GM23248 (cell line): Measurements from ENCODE around the gene MRGPRX4. TPM values are rescaled to one million over a fixed set of nuclear protein-coding genes. Genes with fewer than 3 reads are reported as not detected.

Experiments
- DNase-seq: peaks from one replicate; pipeline ENCODE4 v3.0.0-alpha.2; 2015
- H2AFZ ChIP-seq: fragments of 200-600 bp; sonication (generic); 2 replicates; pipeline ENCODE4 v1.6.1; 2016; ENCODE audit warnings: antibody characterized with exemption
- H3F3A ChIP-seq: fragments of 200-600 bp; sonication (generic); 2 replicates; pipeline ENCODE4 v1.6.1; 2016; ENCODE audit warnings: mild to moderate bottlenecking, antibody characterized with exemption, mixed run types; ENCODE audit not compliant: insufficient read depth
- H3K27ac ChIP-seq: fragments of 200-600 bp; sonication (generic); 2 replicates; pipeline ENCODE4 v1.5.1; 2016; ENCODE audit warnings: mild to moderate bottlenecking
- H3K27me3 ChIP-seq: fragments of 200-600 bp; sonication (generic); replicated peaks from 2 replicates; pipeline ENCODE4 v1.6.1; 2016; ENCODE audit warnings: mild to moderate bottlenecking; ENCODE audit not compliant: insufficient read depth
- H3K36me3 ChIP-seq: fragments of 200-600 bp; sonication (generic); 2 replicates; pipeline ENCODE4 v1.6.1; 2016; ENCODE audit warnings: low read depth, mild to moderate bottlenecking
- H3K4me1 ChIP-seq: fragments of 200-600 bp; sonication (generic); 2 replicates; pipeline ENCODE4 v1.6.1; 2016; ENCODE audit warnings: mild to moderate bottlenecking; ENCODE audit not compliant: insufficient read depth
- H3K4me2 ChIP-seq: fragments of 200-600 bp; sonication (generic); one replicate; pipeline ENCODE4 v1.6.1; 2016; ENCODE audit warnings: mild to moderate bottlenecking; ENCODE audit not compliant: unreplicated experiment
- H3K4me3 ChIP-seq: fragments of 200-600 bp; sonication (generic); 2 replicates; pipeline ENCODE4 v1.5.1; 2016; ENCODE audit warnings: mild to moderate bottlenecking
- H3K79me2 ChIP-seq: fragments of 200-600 bp; sonication (generic); 2 replicates; pipeline ENCODE4 v1.6.1; 2016; ENCODE audit warnings: mild to moderate bottlenecking; ENCODE audit not compliant: insufficient read depth
- H3K9ac ChIP-seq: fragments of 200-600 bp; sonication (generic); 2 replicates; pipeline ENCODE4 v1.6.1; 2016; ENCODE audit warnings: mild to moderate bottlenecking
- H3K9me2 ChIP-seq: fragments of 200-600 bp; sonication (generic); 2 replicates; pipeline ENCODE4 v1.6.1; 2016; ENCODE audit warnings: mixed run types, mild to moderate bottlenecking, moderate library complexity; ENCODE audit not compliant: insufficient read depth
- H3K9me3 ChIP-seq: fragments of 200-600 bp; sonication (generic); one replicate; pipeline ENCODE4 v1.6.1; 2017; ENCODE audit warnings: low read depth
- H4K20me1 ChIP-seq: fragments of 200-600 bp; sonication (generic); 2 replicates; pipeline ENCODE4 v1.6.0; 2016; ENCODE audit not compliant: insufficient read depth
- EZH2 ChIP-seq: fragments of 200-600 bp; sonication (generic); IDR thresholded peaks from 2 replicates; pipeline ENCODE4 v1.6.1; 2018; ENCODE audit warnings: antibody characterized with exemption, mild to moderate bottlenecking; ENCODE audit not compliant: insufficient read depth, poor library complexity, severe bottlenecking
- EZH2phosphoT487 ChIP-seq: fragments of 200-600 bp; sonication (generic); IDR thresholded peaks from 2 replicates; pipeline ENCODE4 v1.6.1; 2018; ENCODE audit warnings: antibody characterized with exemption, moderate library complexity, mild to moderate bottlenecking, low read depth; ENCODE audit not compliant: insufficient read depth
- WGBS, 2 experiments: methylation state at CpG; one replicate each; pipeline ENCODE4 v1.1.6; 2015 to 2017; ENCODE audit warnings: low lambda C conversion rate in 2 of 2, low coverage in 1 of 2; ENCODE audit errors: missing lambda C conversion rate in 2 of 2; 5-methylcytosine and 5-hydroxymethylcytosine counted together
- in situ Hi-C: fragments of 300-500 bp; cut with MboI; formaldehyde crosslinking; loops from 2 replicates; pipeline ENCODE4 v1.15.0; 2020
- polyA plus RNA-seq: library from polyadenylated mRNA; unstranded; fragments of >200 nt; fragmentation: Nextera tagmentation; extraction: Ambion mirVana; gene quantifications from 2 replicates; pipeline ENCODE4 v1.2.1, GENCODE V29; 2016
- total RNA-seq: library from RNA; depleted of rRNA; stranded (reverse); fragments of >200 nt; shearing (Covaris generic); gene quantifications from 2 replicates; pipeline ENCODE4 v1.2.3, GENCODE V29; 2014

The MRGPRX4 gene
- total and polyA plus RNA-seq, 2 experiments from 2014 or later, result not detected

GRCh38 chr11:18137186-18137800 lies 35.3 kb upstream of the MRGPRX4 start:
- no peak for TF ChIP-seq EZH2
- TF ChIP-seq EZH2phosphoT487, result no peak

DNA sequence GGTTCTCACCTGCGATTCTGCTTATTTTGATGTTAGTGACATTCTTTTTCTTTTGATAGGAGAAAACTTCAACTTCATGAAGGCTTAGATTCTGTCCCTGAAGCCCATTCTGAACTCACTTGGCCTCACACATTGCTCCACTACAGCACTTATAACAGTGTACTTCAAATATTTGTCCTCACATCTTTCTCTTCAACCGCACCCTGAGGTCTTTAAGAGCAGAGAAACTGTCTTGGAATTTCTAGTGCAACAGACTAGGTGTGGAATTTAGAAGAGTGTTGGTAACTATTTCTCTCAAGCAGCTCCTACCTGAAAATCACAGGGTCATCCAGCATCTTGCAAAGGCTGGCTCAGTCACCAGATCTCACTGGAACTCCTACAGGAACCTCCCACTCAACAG lies 32.5 kb upstream of the MRGPRX4 start:
- in situ Hi-C loops, result no loop called here
- Histone ChIP-seq H2AFZ (no peak overlapping the region), H3F3A (no peaks in the 10 kb centered on the region), H3K36me3 (no peaks in the 10 kb centered on the region), H3K27me3 (peaks cover 5% of the 10 kb centered on the region; the same call in 1 of the 2 replicates), H3K9me3 (no peaks in the 10 kb centered on the region), H4K20me1 (no peaks in the 10 kb centered on the region), H3K4me2 (no peak overlapping the region), H3K4me3 (no peak overlapping the region), H3K9ac (no peak overlapping the region), H3K9me2 (no peaks in the 10 kb centered on the region), H3K4me1 (no peaks in the 10 kb centered on the region), H3K27ac (no peak overlapping the region), H3K79me2 (no peaks in the 10 kb centered on the region)
- 57 to 60% methylated on average over 2 of the region's 2 CpGs for WGBS, 2 experiments
- no peak for TF ChIP-seq EZH2phosphoT487
- TF ChIP-seq EZH2, result no peak
- no peak for DNase-seq

More at GRCh38 chr11:18137186-18137800, 35.3 kb upstream of the MRGPRX4 start:
- in situ Hi-C loops, result no loop called here
- Histone ChIP-seq H3K79me2 (no peaks in the 10 kb centered on the region), H3K4me1 (no peaks in the 10 kb centered on the region), H3K9ac (no peak overlapping the region), H4K20me1 (no peaks in the 10 kb centered on the region), H3K4me2 (no peak overlapping the region), H3F3A (no peaks in the 10 kb centered on the region), H3K4me3 (no peak overlapping the region), H3K27ac (no peak overlapping the region), H3K36me3 (no peaks in the 10 kb centered on the region), H3K9me2 (no peaks in the 10 kb centered on the region), H3K27me3 (peaks cover 11% of the 10 kb centered on the region; the same call in 1 of the 2 replicates), H2AFZ (no peak overlapping the region), H3K9me3 (no peaks in the 10 kb centered on the region)
- 82 to 83% methylated on average over 23 to 29 of the region's 29 CpGs for WGBS, 2 experiments
- DNase-seq, result no peak

- Histone ChIP-seq H3K4me3 (no peak overlapping the region), H3K4me2 (no peak overlapping the region), H3K9ac (no peak overlapping the region), H3K9me2 (no peaks in the 10 kb centered on the region), H3K79me2 (no peaks in the 10 kb centered on the region), H3K36me3 (no peaks in the 10 kb centered on the region), H3K4me1 (no peaks in the 10 kb centered on the region), H3F3A (no peaks in the 10 kb centered on the region), H3K27ac (no peak overlapping the region), H4K20me1 (no peaks in the 10 kb centered on the region), H3K27me3 (peaks cover 6% of the 10 kb centered on the region; the same call in 1 of the 2 replicates), H3K9me3 (no peaks in the 10 kb centered on the region), H2AFZ (no peak overlapping the region)
- DNase-seq, result peak; percentile 25
- WGBS, 2 experiments, result 66 to 68% methylated on average over 5 of the region's 5 CpGs
- TF ChIP-seq EZH2, result no peak
- no peak for TF ChIP-seq EZH2phosphoT487
- in situ Hi-C loops, result no loop called here
Measured at GRCh38 chr11:18144243-18144642, 28.4 kb upstream of the MRGPRX4 start.

- Histone ChIP-seq H3K9me2 (no peaks in the 10 kb centered on the region), H3K9ac (no peak overlapping the region), H3F3A (no peaks in the 10 kb centered on the region), H3K79me2 (no peaks in the 10 kb centered on the region), H3K9me3 (no peaks in the 10 kb centered on the region), H3K36me3 (no peaks in the 10 kb centered on the region), H2AFZ (no peak overlapping the region), H3K27me3 (peaks cover 6% of the 10 kb centered on the region; the same call in 1 of the 2 replicates), H3K27ac (no peak overlapping the region), H3K4me3 (no peak overlapping the region), H3K4me1 (no peaks in the 10 kb centered on the region), H4K20me1 (no peaks in the 10 kb centered on the region), H3K4me2 (no peak overlapping the region)
- no peak for TF ChIP-seq EZH2phosphoT487
- TF ChIP-seq EZH2, result no peak
- 70 to 85% methylated on average over 2 of the region's 2 CpGs for WGBS, 2 experiments
- in situ Hi-C loops, result no loop called here
- no peak for DNase-seq
Measured at GRCh38 chr11:18145025-18145424, 27.6 kb upstream of the MRGPRX4 start.
